HG02763 (cell line): ENCODE results near the gene BARHL2.
A peak's percentile ranks its signal among the peaks of the same experiment; 100 is the strongest.

Source experiments
- ATAC-seq: cut with Tn5 transposase; IDR thresholded peaks from one replicate; pipeline ENCODE4 v1.9.1; 2021; ENCODE audit warnings: mild to moderate bottlenecking, moderate library complexity; ENCODE audit not compliant: unreplicated experiment

The BARHL2 gene

GRCh38 chr1:90724926-90725656, 8.0 kb upstream of the BARHL2 start:
- ATAC-seq: no peak

- ATAC-seq: no peak
Measured at GRCh38 chr1:90724361-90724760, 7.3 kb upstream of the BARHL2 start.

GRCh38 chr1:90723590-90724108, 6.5 kb upstream of the BARHL2 start:
- no peak for ATAC-seq

- no peak for ATAC-seq
Measured at GRCh38 chr1:90722874-90723589, 5.9 kb upstream of the BARHL2 start.

GRCh38 chr1:90721210-90722194, 4.4 kb upstream of the BARHL2 start:
- ATAC-seq: peak; percentile 68

- ATAC-seq: no peak
Measured at GRCh38 chr1:90720145-90720636, 3.1 kb upstream of the BARHL2 start.

- ATAC-seq: no peak
Measured at GRCh38 chr1:90719330-90720144, 2.4 kb upstream of the BARHL2 start.

- no peak for ATAC-seq
Measured at GRCh38 chr1:90718411-90719329, 1.6 kb upstream of the BARHL2 start.

GRCh38 chr1:90717665-90718410, 736 bp upstream of the BARHL2 start:
- ATAC-seq: no peak

GRCh38 chr1:90717356-90717664, 208 bp upstream of the BARHL2 start:
- ATAC-seq: no peak

- ATAC-seq: no peak
Measured at GRCh38 chr1:90716243-90716551, 905 bp downstream of the BARHL2 start.

GRCh38 chr1:90715309-90715708, 1.8 kb downstream of the BARHL2 start:
- ATAC-seq: no peak

- no peak for ATAC-seq
Measured at GRCh38 chr1:90714521-90714951, 2.6 kb downstream of the BARHL2 start.

GRCh38 chr1:90713741-90714509, 3.2 kb downstream of the BARHL2 start:
- no peak for ATAC-seq

GRCh38 chr1:90712915-90713730, 4.0 kb downstream of the BARHL2 start:
- ATAC-seq: no peak

GRCh38 chr1:90712153-90712856, 4.8 kb downstream of the BARHL2 start:
- ATAC-seq: no peak
